MM.1S (cell line): ENCODE measurements around the gene GJE1.
A peak's percentile ranks its signal among the peaks of the same experiment; 100 is the strongest.
"Not testable (repeated sequence)": the region's sequence is repeated elsewhere in the genome, so short reads cannot be mapped to it uniquely, and the experiment has no call there.

Experiments
- DNase-seq: peaks from one replicate; pipeline ENCODE4 v3.0.0-alpha.2; 2015
- H2AFZ ChIP-seq: fragments of 300-600 bp; sonication (generic); 2 replicates; pipeline ENCODE4 v1.6.0; 2016; ENCODE audit warnings: antibody characterized with exemption, low read length
- H3F3A ChIP-seq: fragments of 300-600 bp; sonication (generic); 2 replicates; pipeline ENCODE4 v1.6.1; 2016; ENCODE audit warnings: mild to moderate bottlenecking, antibody characterized with exemption, low read length, moderate library complexity, mixed read lengths; ENCODE audit not compliant: insufficient read depth
- H3K27ac ChIP-seq: fragments of 300-600 bp; sonication (generic); 2 replicates; pipeline ENCODE4 v1.5.1; 2016; ENCODE audit warnings: mild to moderate bottlenecking, low read length
- H3K27me3 ChIP-seq: fragments of 300-600 bp; sonication (generic); replicated peaks from 2 replicates; pipeline ENCODE4 v1.6.0; 2016; ENCODE audit warnings: low read length; ENCODE audit not compliant: insufficient read depth
- H3K36me3 ChIP-seq: fragments of 300-600 bp; sonication (generic); replicated peaks from 2 replicates; pipeline ENCODE4 v1.6.1; 2016; ENCODE audit warnings: mild to moderate bottlenecking, low read length, mixed read lengths; ENCODE audit not compliant: insufficient read depth
- H3K4me1 ChIP-seq: fragments of 300-600 bp; sonication (generic); 2 replicates; pipeline ENCODE4 v1.6.1; 2016; ENCODE audit warnings: low read length, mixed read lengths
- H3K4me2 ChIP-seq: fragments of 300-600 bp; sonication (generic); 2 replicates; pipeline ENCODE4 v1.6.0; 2016; ENCODE audit warnings: low read depth, low read length
- H3K4me3 ChIP-seq: fragments of 300-600 bp; sonication (generic); 2 replicates; pipeline ENCODE4 v1.5.1; 2016; ENCODE audit warnings: low read length, mixed read lengths
- H3K79me2 ChIP-seq: fragments of 300-600 bp; sonication (generic); 2 replicates; pipeline ENCODE4 v1.6.1; 2016; ENCODE audit warnings: mixed run types, low read length, mixed read lengths
- H3K9ac ChIP-seq: fragments of 300-600 bp; sonication (generic); 2 replicates; pipeline ENCODE4 v1.6.1; 2016; ENCODE audit warnings: low read length, mixed read lengths
- H3K9me2 ChIP-seq: fragments of 300-600 bp; sonication (generic); replicated peaks from 2 replicates; pipeline ENCODE4 v1.6.1; 2016; ENCODE audit warnings: mild to moderate bottlenecking, low read length, mixed read lengths; ENCODE audit not compliant: insufficient read depth
- H3K9me3 ChIP-seq: fragments of 300-600 bp; sonication (generic); replicated peaks from 2 replicates; pipeline ENCODE4 v1.6.1; 2016; ENCODE audit warnings: mild to moderate bottlenecking, low read length, mixed read lengths; ENCODE audit not compliant: insufficient read depth
- H4K20me1 ChIP-seq: fragments of 300-600 bp; sonication (generic); 2 replicates; pipeline ENCODE4 v1.6.1; 2016; ENCODE audit warnings: mild to moderate bottlenecking, low read length, moderate library complexity, mixed read lengths; ENCODE audit not compliant: insufficient read depth
- CTCF ChIP-seq: fragments of 300-600 bp; sonication (generic); IDR thresholded peaks from 2 replicates; pipeline ENCODE4 v1.5.1; 2016; ENCODE audit warnings: antibody characterized with exemption, low read length, mixed read lengths
- EZH2 ChIP-seq: fragments of 300-600 bp; sonication (generic); optimal IDR thresholded peaks from 2 replicates; pipeline ENCODE3; 2017; ENCODE audit warnings: low read depth, mild to moderate bottlenecking, antibody characterized with exemption, low read length, mixed read lengths
- EZH2phosphoT487 ChIP-seq: fragments of 300-600 bp; sonication (generic); IDR thresholded peaks from 2 replicates; pipeline ENCODE4 v1.6.1; 2018; ENCODE audit warnings: antibody characterized with exemption, low read length

The GJE1 gene

GRCh38 chr6:142154336-142154735 is 21.6 kb downstream of the GJE1 start:
- Histone ChIP-seq H3K27ac (no peak overlapping the region), H3K4me3 (no peak overlapping the region), H3K4me2 (no peak overlapping the region), H3K9me2 (no peaks in the 10 kb centered on the region), H2AFZ (no peak overlapping the region), H3K9ac (no peak overlapping the region), H4K20me1 (peaks cover 7% of the 10 kb centered on the region; the same call in 1 of the 2 replicates), H3K27me3 (no peaks in the 10 kb centered on the region), H3K36me3 (no peaks in the 10 kb centered on the region), H3K4me1 (no peaks in the 10 kb centered on the region), H3F3A (no peaks in the 10 kb centered on the region), H3K9me3 (no peaks in the 10 kb centered on the region), H3K79me2 (peaks cover 95% of the 10 kb centered on the region)
- no peak for DNase-seq
- TF ChIP-seq EZH2: no peak
- TF ChIP-seq EZH2phosphoT487: no peak
- no peak for TF ChIP-seq CTCF

- no peak for DNase-seq
- Histone ChIP-seq H3K36me3 (no peaks in the 10 kb centered on the region), H3K4me1 (no peaks in the 10 kb centered on the region), H3K4me3 (no peak overlapping the region), H3F3A (no peaks in the 10 kb centered on the region), H3K9me2 (no peaks in the 10 kb centered on the region), H3K9me3 (no peaks in the 10 kb centered on the region), H3K79me2 (peaks cover 94% of the 10 kb centered on the region), H4K20me1 (peaks cover 7% of the 10 kb centered on the region; the same call in 1 of the 2 replicates), H3K27ac (no peak overlapping the region), H3K27me3 (no peaks in the 10 kb centered on the region), H3K4me2 (no peak overlapping the region), H3K9ac (no peak overlapping the region), H2AFZ (no peak overlapping the region)
- no peak for TF ChIP-seq EZH2
- TF ChIP-seq CTCF: no peak
- TF ChIP-seq EZH2phosphoT487: no peak
Observed at GRCh38 chr6:142155091-142155490, 22.4 kb downstream of the GJE1 start.

- Histone ChIP-seq H3K9me3 (no peaks in the 10 kb centered on the region), H3F3A (no peaks in the 10 kb centered on the region), H3K9ac (no peak overlapping the region), H3K27ac (no peak overlapping the region), H2AFZ (no peak overlapping the region), H4K20me1 (peaks cover 7% of the 10 kb centered on the region; the same call in 1 of the 2 replicates), H3K27me3 (no peaks in the 10 kb centered on the region), H3K4me2 (peak overlapping the region; percentile 5; the same call in 1 of the 2 replicates), H3K9me2 (no peaks in the 10 kb centered on the region), H3K4me3 (no peak overlapping the region), H3K4me1 (no peaks in the 10 kb centered on the region), H3K79me2 (peaks cover 94% of the 10 kb centered on the region), H3K36me3 (no peaks in the 10 kb centered on the region)
- DNase-seq: peak; percentile 37
- TF ChIP-seq CTCF: peak; percentile 43
- TF ChIP-seq EZH2phosphoT487: no peak
Observed at GRCh38 chr6:142155895-142156757, 23.4 kb downstream of the GJE1 start.

- not testable (repeated sequence) for H4K20me1 ChIP-seq, H3K9me2 ChIP-seq, H3K4me1 ChIP-seq, H3K36me3 ChIP-seq, H3K27ac ChIP-seq, H3K9me3 ChIP-seq, H3K4me3 ChIP-seq, DNase-seq, H3F3A ChIP-seq, H2AFZ ChIP-seq, H3K9ac ChIP-seq, H3K27me3 ChIP-seq
- H3K79me2 ChIP-seq: peaks cover 93% of the 10 kb centered on the region
- H3K4me2 ChIP-seq: 0 out of 2 replicates have a peak overlapping the region, but pooled peaks have one; percentile 5
Observed at GRCh38 chr6:142156758-142157068, 24.0 kb downstream of the GJE1 start.
